Loucy (cell line): ENCODE measurements around the gene C16orf82.
"Not testable (repeated sequence)": the region's sequence is repeated elsewhere in the genome, so short reads cannot be mapped to it uniquely, and the experiment has no call there.

Experiments
- H2AFZ ChIP-seq: fragments of 200-600 bp; sonication (generic); 2 replicates; pipeline ENCODE4 v1.6.0; 2016; ENCODE audit warnings: antibody characterized with exemption, mild to moderate bottlenecking, low read length, moderate library complexity
- H3F3A ChIP-seq: fragments of 200-600 bp; 2 replicates; pipeline ENCODE4 v1.6.0; 2016; ENCODE audit warnings: antibody characterized with exemption, low read depth, mild to moderate bottlenecking
- H3K27me3 ChIP-seq: fragments of 200-600 bp; sonication (generic); 2 replicates; pipeline ENCODE4 v1.6.1; 2014; ENCODE audit warnings: low read length, mild to moderate bottlenecking; ENCODE audit not compliant: insufficient read depth, poor library complexity, severe bottlenecking
- H3K36me3 ChIP-seq: fragments of 200-600 bp; sonication (generic); 2 replicates; pipeline ENCODE4 v1.6.1; 2016; ENCODE audit warnings: low read length; ENCODE audit not compliant: insufficient read depth
- H3K4me1 ChIP-seq: fragments of 200-600 bp; sonication (generic); 2 replicates; pipeline ENCODE4 v1.5.1; 2014; ENCODE audit warnings: low read length, mild to moderate bottlenecking; ENCODE audit not compliant: insufficient read depth, poor library complexity, severe bottlenecking
- H3K4me2 ChIP-seq: fragments of 200-600 bp; sonication (generic); 2 replicates; pipeline ENCODE4 v1.6.0; 2014; ENCODE audit warnings: antibody characterized with exemption, low read length, low read depth, mild to moderate bottlenecking; ENCODE audit not compliant: poor library complexity, severe bottlenecking
- H3K4me3 ChIP-seq: fragments of 200-600 bp; sonication (generic); 2 replicates; pipeline ENCODE4 v1.5.1; 2014; ENCODE audit warnings: low read length, mild to moderate bottlenecking, mixed read lengths; ENCODE audit not compliant: poor library complexity, severe bottlenecking
- H3K79me2 ChIP-seq: fragments of 200-600 bp; sonication (generic); 2 replicates; pipeline ENCODE4 v1.6.1; 2014; ENCODE audit warnings: low read length; ENCODE audit not compliant: insufficient read depth
- H3K9ac ChIP-seq: fragments of 200-600 bp; sonication (generic); 2 replicates; pipeline ENCODE4 v1.6.0; 2014; ENCODE audit warnings: mild to moderate bottlenecking, low read depth, low read length, moderate library complexity; ENCODE audit not compliant: poor library complexity, severe bottlenecking
- H3K9me2 ChIP-seq: fragments of 200-600 bp; sonication (generic); replicated peaks from 2 replicates; pipeline ENCODE4 v1.6.1; 2016; ENCODE audit warnings: low read depth, low read length, mixed read lengths
- H3K9me3 ChIP-seq: fragments of 200-600 bp; sonication (generic); 2 replicates; pipeline ENCODE4 v1.6.1; 2014; ENCODE audit warnings: mild to moderate bottlenecking, antibody characterized with exemption, low read length, low read depth; ENCODE audit not compliant: insufficient read depth
- H4K20me1 ChIP-seq: fragments of 200-600 bp; sonication (generic); 2 replicates; pipeline ENCODE4 v1.6.0; 2014; ENCODE audit warnings: antibody characterized with exemption, low read length, mild to moderate bottlenecking; ENCODE audit not compliant: insufficient read depth, poor library complexity, severe bottlenecking
- EZH2phosphoT487 ChIP-seq: fragments of 200-600 bp; IDR thresholded peaks from 2 replicates; pipeline ENCODE4 v1.6.1; 2018; ENCODE audit warnings: antibody characterized with exemption, mild to moderate bottlenecking, moderate library complexity, borderline replicate concordance
- TF ChIP-seq, protein P1 (sequence below): fragments of 200-600 bp; sonication (generic); conservative IDR thresholded peaks from 2 replicates; pipeline ENCODE4 v1.5.1; 2014; ENCODE audit warnings: mild to moderate bottlenecking, antibody characterized with exemption, low read length

The C16orf82 gene

DNA sequence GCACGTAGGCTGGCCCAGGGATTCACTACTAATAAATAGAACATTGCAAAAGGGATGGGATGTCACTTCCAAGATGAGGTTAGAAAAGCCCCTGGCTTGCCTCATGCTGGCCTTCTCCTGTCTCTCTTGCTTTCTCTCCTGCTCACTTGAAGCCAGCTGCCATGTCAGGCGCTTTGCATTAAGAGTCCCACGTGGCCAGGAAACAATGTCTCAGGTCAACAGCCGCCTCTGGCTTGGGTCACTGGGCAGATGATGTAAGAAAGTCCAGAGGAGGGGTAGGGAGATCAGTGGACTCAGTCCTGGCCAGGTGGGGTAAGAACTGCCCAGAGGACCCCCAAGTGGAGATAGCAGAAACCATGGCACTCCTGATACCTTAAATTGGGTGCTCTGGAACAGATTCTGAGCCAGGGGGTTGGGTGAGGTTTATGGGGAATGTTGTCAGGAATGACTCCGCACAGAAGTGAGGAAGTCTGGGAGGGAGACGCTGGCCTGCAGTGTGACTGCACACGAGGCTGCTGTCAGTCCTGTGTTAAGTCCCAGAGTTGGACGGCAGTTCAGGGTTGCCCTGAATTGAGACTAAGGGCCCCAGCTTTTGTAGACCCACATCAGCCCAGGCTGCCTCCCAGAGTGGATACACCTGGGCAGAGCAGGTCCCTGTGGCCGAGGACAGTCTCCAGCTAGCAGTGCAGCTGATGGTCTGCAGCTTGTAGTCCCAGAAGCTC lies 17.7 kb downstream of the C16orf82 start:
- Histone ChIP-seq H3K27me3 (no peaks in the 10 kb centered on the region), H3K79me2 (no peaks in the 10 kb centered on the region), H4K20me1 (no peaks in the 10 kb centered on the region), H3K4me1 (no peaks in the 10 kb centered on the region), H3K9ac (no peak overlapping the region), H3K36me3 (no peaks in the 10 kb centered on the region), H3K4me2 (no peak overlapping the region), H3F3A (no peaks in the 10 kb centered on the region), H3K9me3 (no peaks in the 10 kb centered on the region), H2AFZ (no peak overlapping the region), H3K9me2 (no peaks in the 10 kb centered on the region), H3K4me3 (no peak overlapping the region)
- no peak for TF ChIP-seq EZH2phosphoT487
- TF ChIP-seq, protein P1, sequence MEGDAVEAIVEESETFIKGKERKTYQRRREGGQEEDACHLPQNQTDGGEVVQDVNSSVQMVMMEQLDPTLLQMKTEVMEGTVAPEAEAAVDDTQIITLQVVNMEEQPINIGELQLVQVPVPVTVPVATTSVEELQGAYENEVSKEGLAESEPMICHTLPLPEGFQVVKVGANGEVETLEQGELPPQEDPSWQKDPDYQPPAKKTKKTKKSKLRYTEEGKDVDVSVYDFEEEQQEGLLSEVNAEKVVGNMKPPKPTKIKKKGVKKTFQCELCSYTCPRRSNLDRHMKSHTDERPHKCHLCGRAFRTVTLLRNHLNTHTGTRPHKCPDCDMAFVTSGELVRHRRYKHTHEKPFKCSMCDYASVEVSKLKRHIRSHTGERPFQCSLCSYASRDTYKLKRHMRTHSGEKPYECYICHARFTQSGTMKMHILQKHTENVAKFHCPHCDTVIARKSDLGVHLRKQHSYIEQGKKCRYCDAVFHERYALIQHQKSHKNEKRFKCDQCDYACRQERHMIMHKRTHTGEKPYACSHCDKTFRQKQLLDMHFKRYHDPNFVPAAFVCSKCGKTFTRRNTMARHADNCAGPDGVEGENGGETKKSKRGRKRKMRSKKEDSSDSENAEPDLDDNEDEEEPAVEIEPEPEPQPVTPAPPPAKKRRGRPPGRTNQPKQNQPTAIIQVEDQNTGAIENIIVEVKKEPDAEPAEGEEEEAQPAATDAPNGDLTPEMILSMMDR = no peak

DNA sequence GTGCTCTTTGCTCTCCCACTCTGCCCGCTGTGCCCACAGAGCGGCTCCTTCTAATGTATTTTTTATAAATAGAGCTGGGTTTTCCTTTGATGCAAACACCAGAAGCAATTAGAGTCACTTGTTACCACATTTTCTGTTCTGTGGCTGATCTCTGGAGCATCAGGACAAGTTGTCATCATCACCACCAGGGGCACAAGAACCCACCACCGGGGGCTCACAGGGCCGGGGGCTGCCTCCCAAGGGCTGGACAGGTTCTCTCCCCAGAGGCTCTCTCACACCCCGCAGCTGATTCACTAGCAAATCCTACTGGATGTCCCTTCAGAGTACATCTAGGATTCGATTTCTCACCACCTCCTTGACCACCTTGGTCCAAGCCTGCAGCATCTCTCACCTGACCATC lies 18.5 kb downstream of the C16orf82 start:
- no peak for TF ChIP-seq EZH2phosphoT487
- TF ChIP-seq, protein P1 = no peak
- Histone ChIP-seq H2AFZ (no peak overlapping the region), H3K4me3 (no peak overlapping the region), H3K9me3 (no peaks in the 10 kb centered on the region), H3K36me3 (no peaks in the 10 kb centered on the region), H3K9ac (no peak overlapping the region), H3K27me3 (no peaks in the 10 kb centered on the region), H3F3A (no peaks in the 10 kb centered on the region), H4K20me1 (no peaks in the 10 kb centered on the region), H3K4me2 (no peak overlapping the region), H3K9me2 (no peaks in the 10 kb centered on the region), H3K4me1 (no peaks in the 10 kb centered on the region), H3K79me2 (no peaks in the 10 kb centered on the region)

DNA sequence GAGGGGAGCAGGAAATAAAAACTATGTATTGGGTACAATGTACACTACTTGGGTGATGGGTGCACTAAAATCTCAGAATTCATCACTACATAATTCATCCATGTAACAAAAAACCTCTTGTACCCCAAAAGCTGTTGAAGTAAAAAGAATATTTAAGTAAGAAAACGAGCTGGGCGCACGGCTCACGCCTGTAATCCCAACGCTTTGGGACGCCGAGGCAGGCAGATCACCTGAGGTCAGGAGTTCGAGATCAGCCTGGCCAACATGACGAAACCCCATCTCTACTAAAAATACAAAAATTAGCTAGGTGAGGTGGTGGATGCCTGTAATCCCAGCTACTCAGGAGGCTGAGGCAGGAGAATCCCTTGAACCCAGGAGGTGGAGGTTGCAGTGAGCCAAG lies 19.3 kb downstream of the C16orf82 start:
- H3K4me2 ChIP-seq, H3K27me3 ChIP-seq, H3K9me3 ChIP-seq, H4K20me1 ChIP-seq, H3K9ac ChIP-seq, H3K4me3 ChIP-seq, H3K36me3 ChIP-seq, H3K9me2 ChIP-seq, H3K79me2 ChIP-seq, H2AFZ ChIP-seq, H3K4me1 ChIP-seq, H3F3A ChIP-seq: not testable (repeated sequence)

DNA sequence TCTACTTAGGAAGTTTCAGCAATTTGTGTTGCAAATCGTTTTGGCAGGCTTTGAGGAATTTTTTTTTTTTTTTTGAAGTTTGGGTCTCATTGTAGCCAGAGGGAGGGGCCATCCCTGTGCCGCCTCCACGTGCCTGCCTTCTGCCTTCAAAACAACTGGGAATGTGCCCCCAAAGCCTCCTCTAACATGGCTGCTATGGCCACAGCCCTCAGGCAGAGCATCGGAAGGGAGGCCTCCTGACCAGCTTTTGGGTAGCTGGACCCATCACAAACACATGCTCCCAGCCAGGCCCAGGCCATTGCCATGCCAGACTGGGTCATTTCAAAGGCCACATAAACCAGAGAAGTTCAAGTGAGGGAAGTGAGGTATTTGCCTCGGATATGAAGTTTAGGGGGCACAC lies 21.5 kb downstream of the C16orf82 start:
- no peaks in the 10 kb centered on the region for H3K9me2 ChIP-seq
- H3K27me3 ChIP-seq = no peaks in the 10 kb centered on the region
- no peaks in the 10 kb centered on the region for H3K9me3 ChIP-seq
- H3K4me2 ChIP-seq = no peak overlapping the region
- H4K20me1 ChIP-seq = no peaks in the 10 kb centered on the region
- H3K4me1 ChIP-seq = no peaks in the 10 kb centered on the region
- TF ChIP-seq EZH2phosphoT487 = no peak
- TF ChIP-seq, protein P1 = no peak
- H3K36me3 ChIP-seq = no peaks in the 10 kb centered on the region
- H3F3A ChIP-seq = no peaks in the 10 kb centered on the region
- H3K4me3 ChIP-seq = no peak overlapping the region
- H3K9ac ChIP-seq = no peak overlapping the region
- H3K79me2 ChIP-seq = no peaks in the 10 kb centered on the region
- H2AFZ ChIP-seq = no peak overlapping the region
